Osteocyte (in vitro differentiated cells): ENCODE data around the gene UTP25. TPM values are rescaled to one million over a fixed set of nuclear protein-coding genes. Genes with fewer than 3 reads are reported as not detected.

Experiments
- DNase-seq: peaks from one replicate; pipeline ENCODE4 v3.0.0; 2021; ENCODE audit warnings: mixed read lengths; ENCODE audit not compliant: unreplicated experiment; ENCODE audit errors: extremely low spot score
- H3K27ac Mint-ChIP-seq: one replicate; pipeline ENCODE4 v1.8.0; 2021; ENCODE audit warnings: mild to moderate bottlenecking, mixed read lengths; ENCODE audit not compliant: unreplicated experiment
- H3K27me3 Mint-ChIP-seq: one replicate; pipeline ENCODE4 v1.8.0; 2021; ENCODE audit warnings: mixed read lengths; ENCODE audit not compliant: unreplicated experiment
- H3K36me3 Mint-ChIP-seq: one replicate; pipeline ENCODE4 v1.8.0; 2021; ENCODE audit warnings: mixed read lengths; ENCODE audit not compliant: unreplicated experiment
- H3K4me1 Mint-ChIP-seq: one replicate; pipeline ENCODE4 v1.8.0; 2021; ENCODE audit warnings: mixed read lengths; ENCODE audit not compliant: unreplicated experiment
- H3K4me3 Mint-ChIP-seq: one replicate; pipeline ENCODE4 v1.8.0; 2021; ENCODE audit warnings: mild to moderate bottlenecking, moderate library complexity, mixed read lengths; ENCODE audit not compliant: unreplicated experiment
- H3K9me3 Mint-ChIP-seq: one replicate; pipeline ENCODE4 v1.8.0; 2021; ENCODE audit warnings: mixed read lengths; ENCODE audit not compliant: unreplicated experiment
- CTCF ChIP-seq: fragments of 200-600 bp; sonication (generic); IDR thresholded peaks from 2 replicates; pipeline ENCODE4 v1.5.0; 2021; ENCODE audit warnings: antibody characterized with exemption, mild to moderate bottlenecking, moderate library complexity
- total RNA-seq: library from RNA; stranded (reverse); gene quantifications from 2 replicates; pipeline ENCODE4 v1.2.1, GENCODE V29; 2021

UTP25 gene
- total RNA-seq, 1 donor from 2014 or later = 7.3 TPM

DNA sequence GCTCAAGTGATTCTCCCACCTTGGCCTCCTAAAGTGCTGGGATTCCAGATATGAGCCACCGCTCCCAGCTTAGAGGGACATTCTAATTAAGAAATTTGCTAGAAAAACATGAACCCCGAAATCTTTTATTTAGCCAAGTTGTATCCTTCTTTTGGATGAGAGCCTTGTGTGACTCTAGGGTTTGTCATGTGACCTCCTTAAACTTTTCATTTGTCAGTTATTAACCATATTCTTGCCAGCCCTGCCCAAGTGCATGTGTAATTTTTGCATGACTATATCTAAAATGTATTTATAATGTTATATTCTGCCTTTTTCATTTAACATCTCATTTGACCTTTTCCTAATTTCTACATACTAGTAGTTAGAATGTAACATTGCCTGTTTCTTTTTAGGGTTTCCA is 1.9 kb downstream of the UTP25 start:
- Mint-ChIP-seq H3K27me3 (peaks cover 2% of the 10 kb centered on the region), H3K4me1 (peaks cover 26% of the 10 kb centered on the region), H3K27ac (no peak overlapping the region), H3K9me3 (no peaks in the 10 kb centered on the region), H3K36me3 (peaks cover 28% of the 10 kb centered on the region), H3K4me3 (peak overlapping the region; percentile 67)
- no peak for TF ChIP-seq CTCF
- DNase-seq = no peak

DNA sequence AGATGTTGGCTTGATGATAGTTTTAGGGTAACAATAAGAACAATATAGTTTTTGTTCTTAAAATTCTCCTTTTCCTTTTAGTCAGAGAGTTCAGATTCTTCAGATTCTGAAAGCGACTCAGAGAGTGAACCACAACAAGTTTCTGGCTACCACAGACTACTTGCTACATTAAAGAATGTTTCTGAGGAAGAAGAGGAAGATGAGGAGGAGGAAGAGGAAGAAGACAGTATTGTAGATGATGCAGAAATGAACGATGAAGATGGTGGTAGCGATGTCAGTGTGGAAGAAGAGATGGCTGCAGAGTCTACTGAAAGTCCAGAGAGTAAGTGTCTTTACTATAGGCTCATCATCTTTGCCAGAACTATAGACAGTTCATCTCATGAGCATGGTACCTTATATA is 3.0 kb downstream of the UTP25 start:
- DNase-seq = no peak
- Mint-ChIP-seq H3K27ac (no peak overlapping the region), H3K4me3 (no peak overlapping the region), H3K4me1 (peaks cover 32% of the 10 kb centered on the region), H3K9me3 (no peaks in the 10 kb centered on the region), H3K27me3 (no peaks in the 10 kb centered on the region), H3K36me3 (peaks cover 36% of the 10 kb centered on the region)
- TF ChIP-seq CTCF = no peak

DNA sequence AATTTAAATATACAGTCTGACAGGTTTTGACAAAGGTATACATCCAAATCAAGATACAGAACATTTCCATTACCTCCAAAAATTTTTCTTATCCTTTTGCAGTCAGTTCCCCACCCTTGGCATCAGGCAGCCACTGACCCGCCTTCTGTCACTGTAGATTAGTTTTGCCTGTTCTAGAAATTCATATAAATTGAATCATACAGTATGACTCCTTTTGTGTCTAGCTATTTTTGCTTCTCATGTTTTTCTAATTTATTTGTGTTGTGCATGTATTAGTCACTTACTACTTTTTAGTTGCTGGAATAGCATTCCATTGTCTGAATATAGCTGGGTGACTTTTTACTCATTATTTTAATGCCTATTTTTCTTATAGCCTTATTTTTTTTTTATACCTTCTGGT is 3.8 kb downstream of the UTP25 start:
- H3K4me3 Mint-ChIP-seq = no peak overlapping the region
- DNase-seq = no peak

DNA sequence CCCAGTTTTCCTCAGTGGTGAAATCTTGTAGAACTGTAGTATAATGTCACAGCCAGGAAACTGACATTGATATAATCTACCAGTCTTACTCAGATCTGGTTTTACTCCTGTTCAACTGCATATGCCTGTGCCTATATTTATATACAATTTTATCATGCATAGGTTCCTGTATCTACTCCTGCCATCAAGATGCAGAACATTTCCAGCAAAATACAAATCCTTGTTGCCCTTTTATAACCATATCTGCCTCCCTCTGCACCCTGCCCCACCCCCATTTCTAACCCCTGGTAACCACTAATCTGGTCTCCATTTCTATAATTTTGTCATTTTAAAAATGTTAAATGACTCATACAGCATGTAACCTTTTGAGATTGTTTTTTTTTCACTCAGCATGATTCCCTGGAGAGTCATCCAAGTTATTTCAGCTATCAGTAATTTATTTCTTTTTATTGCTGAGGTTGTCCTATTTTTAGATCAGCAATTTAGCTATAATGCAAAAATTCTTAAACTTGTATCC is 8.1 kb downstream of the UTP25 start:
- H3K4me3 Mint-ChIP-seq = no peak overlapping the region
- H3K4me1 Mint-ChIP-seq = peaks cover 36% of the 10 kb centered on the region
- H3K36me3 Mint-ChIP-seq = peaks cover 62% of the 10 kb centered on the region
- no peaks in the 10 kb centered on the region for H3K27me3 Mint-ChIP-seq
- no peak for DNase-seq
- H3K9me3 Mint-ChIP-seq = no peaks in the 10 kb centered on the region
- no peak for TF ChIP-seq CTCF
- peak overlapping the region; percentile 50 for H3K27ac Mint-ChIP-seq

More for the DNA sequence above, 3.8 kb downstream of the UTP25 start:
- no peaks in the 10 kb centered on the region for H3K27me3 Mint-ChIP-seq
- H3K4me1 Mint-ChIP-seq = peaks cover 39% of the 10 kb centered on the region
- peaks cover 45% of the 10 kb centered on the region for H3K36me3 Mint-ChIP-seq
- no peak for TF ChIP-seq CTCF
- H3K9me3 Mint-ChIP-seq = no peaks in the 10 kb centered on the region
- no peak overlapping the region for H3K27ac Mint-ChIP-seq

DNA sequence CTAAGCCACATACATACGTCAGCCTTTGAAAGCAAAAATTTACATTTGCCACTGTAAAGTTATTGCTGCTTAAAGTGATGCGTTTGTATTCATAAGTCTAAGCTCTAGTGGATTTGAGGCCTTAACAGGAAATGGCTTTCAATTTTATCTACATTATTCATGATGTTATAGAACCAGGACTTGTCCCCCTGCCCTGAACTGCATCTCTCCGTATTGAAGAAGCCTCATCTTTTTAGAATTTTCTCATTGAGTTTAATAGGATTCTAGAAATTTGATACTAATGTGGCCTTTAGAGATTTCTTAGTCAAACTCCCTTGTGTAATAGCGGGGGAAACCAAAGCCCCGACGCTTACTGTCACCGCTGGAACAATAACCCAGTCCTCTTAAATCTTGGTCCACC is 9.9 kb downstream of the UTP25 start:
- Mint-ChIP-seq H3K4me3 (no peak overlapping the region), H3K27ac (no peak overlapping the region)

More for the DNA sequence above, 9.9 kb downstream of the UTP25 start:
- Mint-ChIP-seq H3K4me1 (peaks cover 40% of the 10 kb centered on the region), H3K9me3 (no peaks in the 10 kb centered on the region), H3K36me3 (peaks cover 66% of the 10 kb centered on the region), H3K27me3 (no peaks in the 10 kb centered on the region)
- no peak for DNase-seq
- no peak for TF ChIP-seq CTCF
